GM12864 (cell line): ENCODE data around the gene MYO16.

ENCODE experiments used
- DNase-seq: peaks from one replicate; pipeline ENCODE4 v3.0.0-alpha.2; 2011; ENCODE audit warnings: low read depth
- H3K4me3 ChIP-seq: 2 replicates; pipeline ENCODE4 v1.5.1; 2011; ENCODE audit warnings: mild to moderate bottlenecking, low read depth, low read length, control low read depth
- CTCF ChIP-seq: IDR thresholded peaks from 2 replicates; pipeline ENCODE4 v1.5.1; 2011; ENCODE audit warnings: low read depth, mild to moderate bottlenecking, moderate library complexity, low read length, control low read depth, inconsistent platforms; ENCODE audit errors: missing control alignments

The MYO16 gene

GRCh38 chr13:108624979-108625378, 4.4 kb upstream of the MYO16 start:
- TF ChIP-seq CTCF = no peak
- H3K4me3 ChIP-seq = no peak overlapping the region
- DNase-seq = no peak

GRCh38 chr13:108629988-108630387, 577 bp downstream of the MYO16 start:
- DNase-seq = no peak
- no peak for TF ChIP-seq CTCF
- H3K4me3 ChIP-seq = no peak overlapping the region

GRCh38 chr13:108632649-108633167, 3.3 kb downstream of the MYO16 start:
- no peak for TF ChIP-seq CTCF
- DNase-seq = no peak
- H3K4me3 ChIP-seq = no peak overlapping the region

- DNase-seq = no peak
- no peak overlapping the region for H3K4me3 ChIP-seq
- TF ChIP-seq CTCF = no peak
These were observed 9.5 kb downstream of the MYO16 start for GRCh38 chr13:108638901-108639300.

GRCh38 chr13:108643646-108644353, 14.4 kb downstream of the MYO16 start:
- DNase-seq = no peak
- no peak overlapping the region for H3K4me3 ChIP-seq
- no peak for TF ChIP-seq CTCF

GRCh38 chr13:108645376-108645775, 16.0 kb downstream of the MYO16 start:
- no peak for DNase-seq
- TF ChIP-seq CTCF = no peak
- no peak overlapping the region for H3K4me3 ChIP-seq

GRCh38 chr13:108650271-108650670, 20.9 kb downstream of the MYO16 start:
- no peak for TF ChIP-seq CTCF
- DNase-seq = no peak

More at GRCh38 chr13:108650271-108650670, 20.9 kb downstream of the MYO16 start:
- no peak overlapping the region for H3K4me3 ChIP-seq
